Uterus (tissue), 4 donors: ENCODE measurements around the gene BBX. TPM values are rescaled to one million over a fixed set of nuclear protein-coding genes. Genes with fewer than 3 reads are reported as not detected.
A peak's percentile ranks its signal among the peaks of the same experiment; 100 is the strongest.

Experiments used
- DNase-seq, 2 donors: peaks; one replicate each; pipeline ENCODE4 v3.0.0-alpha.2; 2019 to 2020
- H3K27ac ChIP-seq, 2 donors: fragments of 200-600 bp; sonication (generic); 1 replicate in 1 of 2; 2 replicates in 1 of 2; pipeline ENCODE4 v1.5.1; 2016 to 2018
- H3K27me3 ChIP-seq, 2 donors: fragments of 200-600 bp; sonication (generic); one replicate each; pipeline ENCODE4 v1.5.1; 2018 to 2019; ENCODE audit warnings: control low read depth in 1 of 2
- H3K36me3 ChIP-seq, 2 donors: fragments of 200-600 bp; sonication (generic); one replicate each; pipeline ENCODE4 v1.5.1; 2019; ENCODE audit warnings: control low read depth in 1 of 2
- H3K4me1 ChIP-seq, 2 donors: fragments of 200-600 bp; sonication (generic); one replicate each; pipeline ENCODE4 v1.5.1; 2018 to 2019; ENCODE audit warnings: control low read depth in 1 of 2
- H3K4me3 ChIP-seq, 2 donors: fragments of 200-600 bp; sonication (generic); 1 replicate in 1 of 2; 2 replicates in 1 of 2; pipeline ENCODE4 v1.5.1; 2018 to 2019; ENCODE audit warnings: mild to moderate bottlenecking in 1 of 2
- H3K9me3 ChIP-seq, 2 donors: fragments of 200-600 bp; sonication (generic); one replicate each; pipeline ENCODE4 v1.5.1; 2019; ENCODE audit warnings: control low read depth in 1 of 2
- POLR2A ChIP-seq, 2 donors: fragments of 450-650 bp; IDR thresholded peaks; one replicate each; pipeline ENCODE4 v1.6.1; 2016; ENCODE audit warnings: antibody characterized with exemption in 2 of 2, mild to moderate bottlenecking in 1 of 2, moderate library complexity in 1 of 2
- intact Hi-C: fragments of 100-400 bp; cut with DNase I; formaldehyde crosslinking; loops from one replicate; pipeline ENCODE4 v1.15.1; 2023; ENCODE audit warnings: low total_unique reads
- total RNA-seq, 4 donors: library from RNA; depleted of rRNA in 3 of 4; stranded (reverse); fragments of >200 nt in 3 of 4; gene quantifications; one replicate each; pipeline versions ENCODE4 v1.1.0 to v1.2.4, GENCODE V29; 2014 to 2023
- TF ChIP-seq, protein P1 (sequence below), 4 experiments: fragments of 200-600 bp in 2 of 4; fragments of 450-650 bp in 2 of 4; sonication (generic) in 2 of 4; IDR thresholded peaks; one replicate each; pipeline ENCODE4 v1.5.1; 2016 to 2019; ENCODE audit warnings: antibody characterized with exemption in 4 of 4, mild to moderate bottlenecking in 2 of 4, moderate library complexity in 1 of 4
- donor health status: DM: yes; HTN: yes; CAD: no.

Gene BBX
- total RNA-seq, 4 donors from 2014 or later: 21.5 to 106 (median 63.8) TPM

DNA sequence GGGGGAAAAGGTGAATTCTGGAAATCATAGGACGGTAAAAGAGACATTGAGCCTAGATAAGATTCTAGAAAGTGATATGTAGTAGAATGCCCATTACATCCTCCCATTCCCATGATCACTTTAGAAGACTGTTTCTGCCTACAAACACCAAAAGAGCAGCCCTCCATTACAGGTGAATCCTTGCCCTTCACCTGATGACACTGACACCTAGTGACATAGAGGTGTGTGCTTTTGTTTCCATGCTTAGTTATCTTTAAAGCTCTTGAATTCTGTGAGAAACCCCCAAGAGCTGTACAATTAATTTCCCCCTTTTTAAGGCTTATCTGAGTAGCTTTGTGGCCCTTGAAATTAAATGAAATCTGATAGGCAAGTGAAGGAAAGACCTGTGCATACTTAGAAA is 8.3 kb upstream of the BBX start:
- intact Hi-C loops: no loop called here
- Histone ChIP-seq H3K9me3 (no peaks in the 10 kb centered on the region), H3K27ac (no peak overlapping the region), H3K36me3 (no peaks in the 10 kb centered on the region), H3K4me1 (no peaks in the 10 kb centered on the region), H3K4me3 (no peak overlapping the region), H3K27me3 (no peaks in the 10 kb centered on the region)
- TF ChIP-seq, protein P1, sequence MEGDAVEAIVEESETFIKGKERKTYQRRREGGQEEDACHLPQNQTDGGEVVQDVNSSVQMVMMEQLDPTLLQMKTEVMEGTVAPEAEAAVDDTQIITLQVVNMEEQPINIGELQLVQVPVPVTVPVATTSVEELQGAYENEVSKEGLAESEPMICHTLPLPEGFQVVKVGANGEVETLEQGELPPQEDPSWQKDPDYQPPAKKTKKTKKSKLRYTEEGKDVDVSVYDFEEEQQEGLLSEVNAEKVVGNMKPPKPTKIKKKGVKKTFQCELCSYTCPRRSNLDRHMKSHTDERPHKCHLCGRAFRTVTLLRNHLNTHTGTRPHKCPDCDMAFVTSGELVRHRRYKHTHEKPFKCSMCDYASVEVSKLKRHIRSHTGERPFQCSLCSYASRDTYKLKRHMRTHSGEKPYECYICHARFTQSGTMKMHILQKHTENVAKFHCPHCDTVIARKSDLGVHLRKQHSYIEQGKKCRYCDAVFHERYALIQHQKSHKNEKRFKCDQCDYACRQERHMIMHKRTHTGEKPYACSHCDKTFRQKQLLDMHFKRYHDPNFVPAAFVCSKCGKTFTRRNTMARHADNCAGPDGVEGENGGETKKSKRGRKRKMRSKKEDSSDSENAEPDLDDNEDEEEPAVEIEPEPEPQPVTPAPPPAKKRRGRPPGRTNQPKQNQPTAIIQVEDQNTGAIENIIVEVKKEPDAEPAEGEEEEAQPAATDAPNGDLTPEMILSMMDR (IDR thresholded peaks at IDR 0.05): no peak
- no peak for TF ChIP-seq POLR2A (IDR thresholded peaks at IDR 0.05)
- DNase-seq: no peak

DNA sequence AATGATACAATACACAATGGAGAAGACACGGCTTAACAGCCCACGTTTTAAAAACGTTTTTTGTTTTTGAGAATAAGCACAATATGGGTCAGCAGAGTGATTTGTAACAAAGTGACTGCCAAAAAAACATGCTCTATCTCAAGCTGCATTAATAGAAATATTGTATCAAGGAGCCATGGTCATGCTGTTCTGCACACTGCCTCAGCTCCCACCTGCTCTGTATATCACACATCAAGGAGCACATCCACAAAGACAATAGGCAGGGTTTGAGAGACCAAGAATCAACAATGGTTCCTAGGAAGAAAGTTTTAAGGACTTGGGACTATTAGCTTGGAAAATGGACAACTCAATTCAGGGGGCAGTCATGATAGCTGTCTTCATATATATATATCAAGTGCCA is 6.3 kb upstream of the BBX start:
- intact Hi-C loops: no loop called here
- Histone ChIP-seq H3K27ac (no peak overlapping the region), H3K4me3 (no peak overlapping the region), H3K36me3 (no peaks in the 10 kb centered on the region), H3K9me3 (no peaks in the 10 kb centered on the region), H3K4me1 (no peaks in the 10 kb centered on the region), H3K27me3 (no peaks in the 10 kb centered on the region)
- TF ChIP-seq, protein P1 (IDR thresholded peaks at IDR 0.05): no peak
- TF ChIP-seq POLR2A (IDR thresholded peaks at IDR 0.05): no peak
- DNase-seq: no peak

DNA sequence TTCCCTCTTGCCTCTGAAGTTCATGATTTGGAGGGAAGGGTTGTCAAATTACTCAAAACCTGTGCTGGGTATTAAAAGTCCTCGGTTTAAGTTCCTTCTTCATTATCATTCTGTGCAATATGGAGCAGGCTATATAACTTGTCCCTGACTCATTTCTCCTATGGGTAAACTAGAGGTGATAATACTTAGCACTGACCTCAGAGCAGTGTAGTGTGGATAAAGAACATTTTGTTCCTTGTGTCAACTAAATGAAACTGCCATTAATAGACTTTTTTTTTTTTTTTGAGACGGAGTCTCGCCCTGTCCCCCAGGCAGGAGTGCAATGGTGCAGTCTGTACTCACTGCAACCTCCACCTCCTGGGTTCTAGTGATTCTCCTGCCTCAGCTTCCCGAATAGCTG is 2.2 kb upstream of the BBX start:
- DNase-seq: no peak
- no peaks in the 10 kb centered on the region for H3K4me1 ChIP-seq
- no peak for TF ChIP-seq POLR2A (IDR thresholded peaks at IDR 0.05)
- TF ChIP-seq, protein P1 (IDR thresholded peaks at IDR 0.05): no peak
- no peaks in the 10 kb centered on the region for H3K9me3 ChIP-seq
- H3K27ac ChIP-seq: no peak overlapping the region
- H3K4me3 ChIP-seq: no peak overlapping the region
- no peaks in the 10 kb centered on the region for H3K36me3 ChIP-seq
- no peaks in the 10 kb centered on the region for H3K27me3 ChIP-seq
- intact Hi-C loops: no loop called here

DNA sequence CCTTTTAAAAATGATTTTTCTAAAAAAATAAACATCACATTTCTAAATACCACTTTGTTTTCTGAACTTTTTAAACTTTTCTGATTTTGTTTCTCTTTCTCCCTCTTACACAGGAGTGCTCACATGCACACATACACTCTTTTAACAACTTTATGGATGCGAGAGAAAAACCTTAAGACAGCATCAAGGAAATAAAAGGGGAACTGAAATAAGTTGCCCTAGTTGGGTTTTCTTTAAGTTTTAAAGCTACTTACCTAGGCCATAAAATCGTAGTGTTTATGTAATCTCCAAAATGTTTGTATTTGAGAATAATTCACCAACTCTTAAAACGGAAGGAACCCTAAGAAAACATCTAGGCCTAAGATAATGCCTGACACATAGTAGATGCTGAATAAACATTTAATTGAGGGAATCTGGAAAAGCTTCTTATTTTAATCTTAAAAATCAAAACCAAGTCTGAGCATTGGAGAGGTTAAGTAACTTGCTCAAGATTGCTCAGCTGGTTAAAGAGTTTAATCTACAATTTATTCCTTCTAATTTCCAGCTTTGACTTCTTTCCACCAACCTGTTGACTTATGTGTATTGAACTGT is 1.2 kb upstream of the BBX start:
- intact Hi-C loops: no loop called here
- no peaks in the 10 kb centered on the region for H3K36me3 ChIP-seq
- no peaks in the 10 kb centered on the region for H3K27me3 ChIP-seq
- DNase-seq: no peak
- TF ChIP-seq POLR2A (IDR thresholded peaks at IDR 0.05): no peak
- TF ChIP-seq, protein P1 (IDR thresholded peaks at IDR 0.05): no peak
- no peaks in the 10 kb centered on the region for H3K9me3 ChIP-seq
- H3K4me1 ChIP-seq: peaks cover 0 to 3% of the 10 kb centered on the region in 2 donors
- no peak overlapping the region for H3K27ac ChIP-seq
- no peak overlapping the region for H3K4me3 ChIP-seq

DNA sequence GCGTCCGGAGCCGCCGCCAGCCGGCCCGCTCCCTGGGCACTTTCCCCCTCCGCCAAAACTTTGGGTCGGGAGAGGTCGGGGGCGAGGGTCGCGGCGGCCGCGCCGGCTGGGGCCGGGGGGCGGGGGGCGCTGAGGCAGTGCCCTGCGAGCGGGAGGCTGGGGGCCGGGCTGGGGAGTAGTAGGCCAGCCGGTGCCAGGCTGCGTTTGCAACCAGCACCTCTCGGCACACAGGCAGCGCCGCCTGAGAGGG is 452 bp downstream of the BBX start:
- peak overlapping the region; percentile 65 to 69 for H3K4me3 ChIP-seq
- H3K27ac ChIP-seq: peak overlapping the region; percentile 93
- intact Hi-C loops: no loop called here
- H3K27me3 ChIP-seq: no peaks in the 10 kb centered on the region
- no peaks in the 10 kb centered on the region for H3K9me3 ChIP-seq
- TF ChIP-seq POLR2A (IDR thresholded peaks at IDR 0.05): no peak
- TF ChIP-seq, protein P1 (IDR thresholded peaks at IDR 0.05): no peak
- H3K36me3 ChIP-seq: no peaks in the 10 kb centered on the region
- peaks cover 0 to 3% of the 10 kb centered on the region in 2 donors for H3K4me1 ChIP-seq
- no peak for DNase-seq
